A549 (cell line): ENCODE measurements around the gene AMOT. TPM values are rescaled to one million over a fixed set of nuclear protein-coding genes. Genes with fewer than 3 reads are reported as not detected.

Experiments
- ATAC-seq, 2 experiments: fragments of 200-7000 bp in 1 of 2; fragments of >200 bp in 1 of 2; cut with Nextera tagmentation in 1 of 2; cut with Tn5 transposase in 1 of 2; 3 replicates each; pipeline versions ENCODE4 v1.8.0 to v1.9.1; 2018 to 2020; ENCODE audit warnings: mild to moderate bottlenecking in 1 of 2, moderate library complexity in 1 of 2
- CTCF ChIA-PET: fragments of 300-600 bp; sonication (Branson Sonifier 250); formaldehyde crosslinking; extraction: SDS; loops from one replicate; lab custom pipeline; 2021; ENCODE audit warnings: antibody characterized with exemption, inconsistent platforms; lab: Yijun Ruan, JAX
- POLR2A ChIA-PET: fragments of 350-600 bp; formaldehyde crosslinking; extraction: SDS; loops from one replicate; lab custom pipeline; 2021; ENCODE audit warnings: antibody characterized with exemption, inconsistent platforms; lab: Yijun Ruan, JAX
- DNase-seq, 2 experiments: peaks; one replicate each; pipeline versions ENCODE4 v3.0.0 to v3.0.0-alpha.2; 2011 to 2016; ENCODE audit warnings: low read depth in 1 of 2, low spot score in 1 of 2
- FAIRE-seq: peaks from 2 replicates; lab custom pipeline; 2011; peaks lifted over from hg19 to GRCh38; lab: Jason Lieb, UNC
- H3K27ac ChIP-seq, 2 experiments: fragments of >200 bp; sonication (Bioruptor Twin); formaldehyde crosslinking; 3 replicates each; pipeline ENCODE4 v1.5.1; 2016 to 2017
- H3K4me1 ChIP-seq: fragments of >200 bp; sonication (Bioruptor Twin); formaldehyde crosslinking; 3 replicates; pipeline ENCODE4 v1.6.1; 2016
- H3K4me2 ChIP-seq: fragments of >200 bp; sonication (Bioruptor Twin); formaldehyde crosslinking; 3 replicates; pipeline ENCODE4 v1.6.1; 2016
- H3K4me3 ChIP-seq: fragments of >200 bp; sonication (Bioruptor Twin); formaldehyde crosslinking; 3 replicates; pipeline ENCODE4 v1.5.1; 2016
- H3K9me3 ChIP-seq: fragments of >200 bp; sonication (Bioruptor Twin); formaldehyde crosslinking; 3 replicates; pipeline ENCODE4 v1.6.1; 2016
- ATOH8 ChIP-seq: fragments of 250-450 bp; sonication (Bioruptor Pico); IDR thresholded peaks from 2 replicates; pipeline ENCODE4 v1.5.0; 2020; ENCODE audit warnings: low read depth, mild to moderate bottlenecking, moderate library complexity
- BHLHE40 ChIP-seq: IDR thresholded peaks from 2 replicates; pipeline ENCODE4 v1.6.1; 2012; ENCODE audit warnings: low read depth, low read length, inconsistent platforms
- CHD2 ChIP-seq: fragments of 150-350 bp; IDR thresholded peaks from 2 replicates; pipeline ENCODE4 v1.6.1; 2014; ENCODE audit warnings: low read length; ENCODE audit not compliant: partially characterized antibody
- CHD4 ChIP-seq: fragments of 200-600 bp; sonication (generic); IDR thresholded peaks from 2 replicates; pipeline ENCODE4 v1.6.1; 2016; ENCODE audit warnings: antibody characterized with exemption, mild to moderate bottlenecking, borderline replicate concordance
- EHF ChIP-seq: fragments of 250-450 bp; sonication (Bioruptor Pico); IDR thresholded peaks from 2 replicates; pipeline ENCODE4 v1.5.0; 2020; ENCODE audit warnings: mild to moderate bottlenecking
- FOSB ChIP-seq: fragments of 250-450 bp; sonication (Bioruptor Pico); IDR thresholded peaks from 2 replicates; pipeline ENCODE4 v1.5.0; 2020; ENCODE audit warnings: mild to moderate bottlenecking, moderate library complexity
- FOSL2 ChIP-seq, 2 experiments: fragments of 450-650 bp in 1 of 2; fragments of >200 bp in 1 of 2; sonication (Bioruptor Twin) in 1 of 2; formaldehyde crosslinking; IDR thresholded peaks; 2 replicates each; pipeline versions ENCODE4 v1.5.0 to v1.6.1; 2016 to 2020; ENCODE audit warnings: mild to moderate bottlenecking in 1 of 2, moderate library complexity in 1 of 2
- FOXS1 ChIP-seq: fragments of 250-450 bp; sonication (Bioruptor Pico); IDR thresholded peaks from 2 replicates; pipeline ENCODE4 v1.5.0; 2020; ENCODE audit warnings: mild to moderate bottlenecking, moderate library complexity
- GATA3 ChIP-seq: IDR thresholded peaks from 2 replicates; pipeline ENCODE4 v1.6.1; 2012; ENCODE audit warnings: borderline replicate concordance
- NFE2L2 ChIP-seq: fragments of 150-350 bp; conservative IDR thresholded peaks from 2 replicates; pipeline ENCODE4 v1.6.1; 2014; ENCODE audit warnings: low read length
- NR3C1 ChIP-seq: fragments of >200 bp; sonication (Bioruptor Twin); formaldehyde crosslinking; IDR thresholded peaks from 3 replicates; pipeline ENCODE4 v1.6.1; 2017
- PBX3 ChIP-seq: IDR thresholded peaks from 2 replicates; pipeline ENCODE4 v1.6.1; 2012
- RARB ChIP-seq: fragments of 250-450 bp; sonication (Bioruptor Pico); IDR thresholded peaks from 2 replicates; pipeline ENCODE4 v1.8.0; 2021; ENCODE audit warnings: mild to moderate bottlenecking, moderate library complexity
- RCOR1 ChIP-seq: fragments of 150-350 bp; IDR thresholded peaks from 2 replicates; pipeline ENCODE4 v1.6.1; 2014; ENCODE audit warnings: antibody characterized with exemption, low read length, low read depth
- SMC3 ChIP-seq: fragments of >200 bp; sonication (Bioruptor Twin); formaldehyde crosslinking; IDR thresholded peaks from 3 replicates; pipeline ENCODE4 v1.6.1; 2018; ENCODE audit warnings: inconsistent platforms
- SREBF2 ChIP-seq: fragments of 450-650 bp; IDR thresholded peaks from 2 replicates; pipeline ENCODE4 v1.6.1; 2014; ENCODE audit warnings: mild to moderate bottlenecking, moderate library complexity
- TP53 ChIP-seq: fragments of 250-450 bp; sonication (Bioruptor Pico); IDR thresholded peaks from 2 replicates; pipeline ENCODE4 v1.5.0; 2021; ENCODE audit warnings: mild to moderate bottlenecking, moderate library complexity
- WGBS: methylation state at CpG from one replicate; pipeline ENCODE4 v1.1.6; 2017; ENCODE audit errors: missing lambda C conversion rate; 5-methylcytosine and 5-hydroxymethylcytosine counted together
- polyA plus RNA-seq, 4 experiments: library from polyadenylated mRNA; depleted of rRNA in 3 of 4; stranded (reverse); fragments of >200 nt; fragmentation: RNase III in 1 of 4; extraction: RNeasy Plus Mini Kit Qiagen cat#74134 plus additional on column Dnase treatment in 1 of 4; gene quantifications; 2 replicates in 3 of 4; 3 replicates in 1 of 4; pipeline ENCODE4 v1.2.3, GENCODE V29; 2011 to 2017
- TF ChIP-seq, protein P1 (sequence below): IDR thresholded peaks from 2 replicates; pipeline ENCODE4 v1.6.1; 2012; ENCODE audit warnings: low read depth, borderline replicate concordance
- TF ChIP-seq, protein P2 (sequence below): fragments of 200-600 bp; sonication (generic); IDR thresholded peaks from 2 replicates; pipeline ENCODE4 v1.6.1; 2016; ENCODE audit warnings: antibody characterized with exemption, mild to moderate bottlenecking, moderate library complexity
- TF ChIP-seq, protein P3 (sequence below): IDR thresholded peaks from 2 replicates; pipeline ENCODE4 v1.6.1; 2012

AMOT gene
- polyA plus RNA-seq, 2 of the 4 experiments (the other 2 are of a cell fraction) = 0.03 to 0.05 TPM

DNA sequence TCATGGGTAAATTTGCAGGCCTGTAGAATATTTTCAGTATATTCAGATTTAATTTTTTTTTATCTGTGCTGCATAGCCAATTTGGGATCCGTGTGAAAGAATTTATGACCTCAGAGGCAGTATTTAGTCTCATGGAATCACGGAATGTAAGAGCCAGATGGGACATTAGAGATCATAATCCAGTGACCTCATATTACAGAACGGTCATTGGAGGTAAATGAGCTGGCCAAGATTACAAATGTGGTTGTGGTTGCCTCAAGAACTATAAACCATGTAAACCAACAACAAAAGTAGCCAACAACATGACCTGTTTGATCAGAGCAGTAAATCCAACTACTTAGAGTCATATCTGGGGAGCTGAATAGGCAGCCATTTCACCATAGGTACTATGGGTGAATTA lies 71.6 kb downstream of the AMOT start:
- WGBS = 2% methylated on average over 3 of the region's 3 CpGs
- FAIRE-seq (peak; percentile 46), DNase-seq (no peak), ATAC-seq (no peak)
- Histone ChIP-seq H3K4me1 (no peaks in the 10 kb centered on the region), H3K9me3 (no peaks in the 10 kb centered on the region), H3K4me2 (no peak overlapping the region), H3K27ac (no peak overlapping the region), H3K4me3 (no peak overlapping the region)
- ChIA-PET CTCF (no interaction called here), POLR2A (no interaction called here)
- TF ChIP-seq PBX3 (no peak), RCOR1 (no peak), SMC3 (no peak), TP53 (CRISPR knock-in tag) (no peak), BHLHE40 (no peak)
- TF ChIP-seq, protein P1, sequence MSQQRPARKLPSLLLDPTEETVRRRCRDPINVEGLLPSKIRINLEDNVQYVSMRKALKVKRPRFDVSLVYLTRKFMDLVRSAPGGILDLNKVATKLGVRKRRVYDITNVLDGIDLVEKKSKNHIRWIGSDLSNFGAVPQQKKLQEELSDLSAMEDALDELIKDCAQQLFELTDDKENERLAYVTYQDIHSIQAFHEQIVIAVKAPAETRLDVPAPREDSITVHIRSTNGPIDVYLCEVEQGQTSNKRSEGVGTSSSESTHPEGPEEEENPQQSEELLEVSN = no peak

DNA sequence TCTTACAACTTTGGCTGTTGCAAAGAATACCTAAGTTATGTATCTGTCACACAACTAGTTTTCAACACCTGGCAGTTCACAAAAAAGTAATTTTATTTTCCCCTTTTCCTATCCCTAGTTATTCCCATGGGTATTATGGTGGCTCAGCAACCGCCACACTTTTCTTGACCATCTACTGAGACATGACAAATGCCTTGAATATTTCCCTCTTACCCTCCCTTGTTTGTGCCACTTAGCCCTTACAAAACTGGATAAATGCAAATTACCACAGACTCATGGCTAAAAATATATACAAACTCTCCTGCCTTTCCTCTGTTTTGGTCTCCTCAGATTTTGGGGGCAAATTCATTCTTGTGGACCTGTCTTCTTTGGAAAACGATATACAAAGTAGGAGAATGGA lies 72.1 kb downstream of the AMOT start:
- no peak overlapping the region for H3K4me3 ChIP-seq
- ATAC-seq = no peak
- ChIA-PET CTCF (no interaction called here), POLR2A (no interaction called here)
- no peaks in the 10 kb centered on the region for H3K4me1 ChIP-seq
- no peak for TF ChIP-seq RARB (CRISPR knock-in tag)
- TF ChIP-seq FOSL2 (IDR thresholded peaks at IDR 0.05) = no peak
- no peak for TF ChIP-seq FOSL2 (CRISPR knock-in tag; IDR thresholded peaks at IDR 0.05)
- TF ChIP-seq, protein P2, sequence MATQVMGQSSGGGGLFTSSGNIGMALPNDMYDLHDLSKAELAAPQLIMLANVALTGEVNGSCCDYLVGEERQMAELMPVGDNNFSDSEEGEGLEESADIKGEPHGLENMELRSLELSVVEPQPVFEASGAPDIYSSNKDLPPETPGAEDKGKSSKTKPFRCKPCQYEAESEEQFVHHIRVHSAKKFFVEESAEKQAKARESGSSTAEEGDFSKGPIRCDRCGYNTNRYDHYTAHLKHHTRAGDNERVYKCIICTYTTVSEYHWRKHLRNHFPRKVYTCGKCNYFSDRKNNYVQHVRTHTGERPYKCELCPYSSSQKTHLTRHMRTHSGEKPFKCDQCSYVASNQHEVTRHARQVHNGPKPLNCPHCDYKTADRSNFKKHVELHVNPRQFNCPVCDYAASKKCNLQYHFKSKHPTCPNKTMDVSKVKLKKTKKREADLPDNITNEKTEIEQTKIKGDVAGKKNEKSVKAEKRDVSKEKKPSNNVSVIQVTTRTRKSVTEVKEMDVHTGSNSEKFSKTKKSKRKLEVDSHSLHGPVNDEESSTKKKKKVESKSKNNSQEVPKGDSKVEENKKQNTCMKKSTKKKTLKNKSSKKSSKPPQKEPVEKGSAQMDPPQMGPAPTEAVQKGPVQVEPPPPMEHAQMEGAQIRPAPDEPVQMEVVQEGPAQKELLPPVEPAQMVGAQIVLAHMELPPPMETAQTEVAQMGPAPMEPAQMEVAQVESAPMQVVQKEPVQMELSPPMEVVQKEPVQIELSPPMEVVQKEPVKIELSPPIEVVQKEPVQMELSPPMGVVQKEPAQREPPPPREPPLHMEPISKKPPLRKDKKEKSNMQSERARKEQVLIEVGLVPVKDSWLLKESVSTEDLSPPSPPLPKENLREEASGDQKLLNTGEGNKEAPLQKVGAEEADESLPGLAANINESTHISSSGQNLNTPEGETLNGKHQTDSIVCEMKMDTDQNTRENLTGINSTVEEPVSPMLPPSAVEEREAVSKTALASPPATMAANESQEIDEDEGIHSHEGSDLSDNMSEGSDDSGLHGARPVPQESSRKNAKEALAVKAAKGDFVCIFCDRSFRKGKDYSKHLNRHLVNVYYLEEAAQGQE = no peak
- no peak for TF ChIP-seq SMC3
- TF ChIP-seq FOXS1 (CRISPR knock-in tag) = no peak
- no peak for TF ChIP-seq SREBF2
- TF ChIP-seq NFE2L2 = no peak
- no peak for TF ChIP-seq CHD4
- no peak for TF ChIP-seq GATA3
- no peak for TF ChIP-seq BHLHE40
- TF ChIP-seq CHD2 = no peak
- no peak for TF ChIP-seq NR3C1
- TF ChIP-seq FOSB (CRISPR knock-in tag) = no peak
- TF ChIP-seq EHF (CRISPR knock-in tag) = no peak
- TF ChIP-seq ATOH8 (CRISPR knock-in tag) = no peak
- TF ChIP-seq, protein P3, sequence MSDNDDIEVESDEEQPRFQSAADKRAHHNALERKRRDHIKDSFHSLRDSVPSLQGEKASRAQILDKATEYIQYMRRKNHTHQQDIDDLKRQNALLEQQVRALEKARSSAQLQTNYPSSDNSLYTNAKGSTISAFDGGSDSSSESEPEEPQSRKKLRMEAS = no peak
- no peak overlapping the region for H3K4me2 ChIP-seq
- no peaks in the 10 kb centered on the region for H3K9me3 ChIP-seq
- FAIRE-seq = no peak
- 2% methylated on average over 2 of the region's 2 CpGs for WGBS
- no peak overlapping the region for H3K27ac ChIP-seq
- no peak for DNase-seq
